ENCODE data around the gene C2CD3.
"Not testable (repeated sequence)": the region's sequence is repeated elsewhere in the genome, so short reads cannot be mapped to it uniquely, and the experiment has no call there.

C2CD3 gene

GRCh38 chr11:74147199-74147929, 23.4 kb downstream of the C2CD3 start:
- no peak for DNase-seq (ENCODE audit: extremely low read depth, low read depth)
- no peak overlapping the region for H3K4me3 ChIP-seq (replicated peaks; ENCODE audit: low read depth, low read length)
- TF ChIP-seq CTCF (IDR thresholded peaks at IDR 0.05; ENCODE audit: low read depth, low read length, missing control alignments) = no peak

GRCh38 chr11:74144592-74144991, 26.2 kb downstream of the C2CD3 start:
- no peak for DNase-seq (ENCODE audit: extremely low read depth, low read depth)
- TF ChIP-seq CTCF (IDR thresholded peaks at IDR 0.05; ENCODE audit: low read depth, low read length, missing control alignments) = no peak

GRCh38 chr11:74142624-74143023, 28.2 kb downstream of the C2CD3 start:
- no peak for DNase-seq (ENCODE audit: extremely low read depth, low read depth)
- no peak for TF ChIP-seq CTCF (IDR thresholded peaks at IDR 0.05; ENCODE audit: low read depth, low read length, missing control alignments)
- H3K4me3 ChIP-seq (replicated peaks; ENCODE audit: low read depth, low read length) = no peak overlapping the region

More at GRCh38 chr11:74144592-74144991, 26.2 kb downstream of the C2CD3 start:
- H3K4me3 ChIP-seq (replicated peaks; ENCODE audit: low read depth, low read length) = no peak overlapping the region

GRCh38 chr11:74141908-74142307, 28.9 kb downstream of the C2CD3 start:
- no peak for TF ChIP-seq CTCF (IDR thresholded peaks at IDR 0.05; ENCODE audit: low read depth, low read length, missing control alignments)
- no peak overlapping the region for H3K4me3 ChIP-seq (replicated peaks; ENCODE audit: low read depth, low read length)
- no peak for DNase-seq (ENCODE audit: extremely low read depth, low read depth)

GRCh38 chr11:74141241-74141695, 29.5 kb downstream of the C2CD3 start:
- no peak for DNase-seq (ENCODE audit: extremely low read depth, low read depth)
- no peak overlapping the region for H3K4me3 ChIP-seq (replicated peaks; ENCODE audit: low read depth, low read length)
- no peak for TF ChIP-seq CTCF (IDR thresholded peaks at IDR 0.05; ENCODE audit: low read depth, low read length, missing control alignments)

GRCh38 chr11:74139919-74140431, 30.8 kb downstream of the C2CD3 start:
- not testable (repeated sequence) for H3K4me3 ChIP-seq (replicated peaks; ENCODE audit: low read depth, low read length); DNase-seq (ENCODE audit: extremely low read depth, low read depth)

GRCh38 chr11:74139151-74139918, 31.5 kb downstream of the C2CD3 start:
- TF ChIP-seq CTCF (IDR thresholded peaks at IDR 0.05; ENCODE audit: low read depth, low read length, missing control alignments) = no peak
- DNase-seq (ENCODE audit: extremely low read depth, low read depth) = no peak
- no peak overlapping the region for H3K4me3 ChIP-seq (replicated peaks; ENCODE audit: low read depth, low read length)

All from HFF-Myc (cell line).